Skeletal muscle satellite cell (primary cell): ENCODE measurements around the gene TEX10.

ENCODE experiments used
- H3K27me3 ChIP-seq: 2 replicates; pipeline ENCODE4 v1.7.0; 2013; ENCODE audit warnings: low read length; ENCODE audit not compliant: control insufficient read depth, insufficient read depth
- H3K36me3 ChIP-seq: 2 replicates; pipeline ENCODE4 v1.7.0; 2013; ENCODE audit warnings: mild to moderate bottlenecking, control low read depth, low read length; ENCODE audit not compliant: insufficient read depth
- H3K4me1 ChIP-seq: 2 replicates; pipeline ENCODE4 v1.7.0; 2013; ENCODE audit warnings: low read length; ENCODE audit not compliant: control insufficient read depth, insufficient read depth
- H3K4me2 ChIP-seq: 2 replicates; pipeline ENCODE4 v1.7.0; 2013; ENCODE audit warnings: mild to moderate bottlenecking, low read length
- H3K4me3 ChIP-seq: 2 replicates; pipeline ENCODE4 v1.7.0; 2013; ENCODE audit warnings: low read length
- H3K9ac ChIP-seq: 2 replicates; pipeline ENCODE4 v1.7.0; 2013; ENCODE audit warnings: mild to moderate bottlenecking, low read depth, low read length, moderate library complexity
- H3K9me3 ChIP-seq: replicated peaks from 2 replicates; pipeline ENCODE4 v1.7.0; 2013; ENCODE audit warnings: mild to moderate bottlenecking, control low read depth, low read length

The TEX10 gene

GRCh38 chr9:100282388-100282719, 70.4 kb downstream of the TEX10 start:
- H3K36me3 ChIP-seq = peaks cover 17% of the 10 kb centered on the region
- no peak overlapping the region for H3K9ac ChIP-seq
- no peak overlapping the region for H3K4me2 ChIP-seq
- peaks cover 6% of the 10 kb centered on the region for H3K9me3 ChIP-seq
- H3K27me3 ChIP-seq = no peaks in the 10 kb centered on the region
- peaks cover 3% of the 10 kb centered on the region for H3K4me1 ChIP-seq
- no peak overlapping the region for H3K4me3 ChIP-seq

GRCh38 chr9:100281676-100282387, 70.9 kb downstream of the TEX10 start:
- H3K4me3 ChIP-seq = no peak overlapping the region
- no peak overlapping the region for H3K4me2 ChIP-seq
- peaks cover 8% of the 10 kb centered on the region for H3K4me1 ChIP-seq
- H3K36me3 ChIP-seq = peaks cover 17% of the 10 kb centered on the region
- no peaks in the 10 kb centered on the region for H3K27me3 ChIP-seq
- H3K9me3 ChIP-seq = peaks cover 6% of the 10 kb centered on the region
- H3K9ac ChIP-seq = no peak overlapping the region

DNA sequence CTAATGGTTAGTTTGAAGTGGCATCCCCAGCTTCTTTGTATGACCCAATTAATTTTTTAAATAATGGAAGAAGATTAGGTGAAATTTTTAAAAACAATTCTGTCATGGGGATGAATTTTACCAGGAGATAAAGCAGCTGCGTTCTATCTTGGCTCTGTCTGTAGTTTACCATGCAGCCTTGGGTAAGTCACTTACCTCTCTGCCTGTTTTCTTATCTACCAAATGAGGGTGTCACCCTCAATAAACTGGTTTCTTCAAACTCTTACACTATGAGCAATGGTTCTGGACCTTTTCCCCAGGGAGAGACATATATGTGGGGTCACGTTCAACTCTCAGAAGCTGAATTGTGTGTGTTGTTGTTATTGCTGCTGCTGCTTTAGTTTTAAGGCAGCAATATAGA, 71.7 kb downstream of the TEX10 start:
- H3K4me1 ChIP-seq = peaks cover 8% of the 10 kb centered on the region
- peaks cover 17% of the 10 kb centered on the region for H3K36me3 ChIP-seq
- H3K9ac ChIP-seq = no peak overlapping the region

GRCh38 chr9:100277166-100277979, 75.4 kb downstream of the TEX10 start:
- Histone ChIP-seq H3K4me1 (peaks cover 8% of the 10 kb centered on the region), H3K9me3 (no peaks in the 10 kb centered on the region), H3K9ac (no peak overlapping the region), H3K4me3 (no peak overlapping the region), H3K4me2 (no peak overlapping the region), H3K36me3 (peaks cover 4% of the 10 kb centered on the region), H3K27me3 (no peaks in the 10 kb centered on the region)

More for the DNA sequence above, 71.7 kb downstream of the TEX10 start:
- Histone ChIP-seq H3K27me3 (no peaks in the 10 kb centered on the region), H3K9me3 (peaks cover 6% of the 10 kb centered on the region), H3K4me2 (no peak overlapping the region), H3K4me3 (no peak overlapping the region)

GRCh38 chr9:100269656-100270055, 83.1 kb downstream of the TEX10 start:
- no peaks in the 10 kb centered on the region for H3K27me3 ChIP-seq

GRCh38 chr9:100268271-100268670, 84.5 kb downstream of the TEX10 start:
- Histone ChIP-seq H3K9me3 (no peaks in the 10 kb centered on the region), H3K4me3 (no peak overlapping the region), H3K4me2 (no peak overlapping the region), H3K9ac (no peak overlapping the region), H3K36me3 (peaks cover 4% of the 10 kb centered on the region), H3K27me3 (no peaks in the 10 kb centered on the region), H3K4me1 (no peaks in the 10 kb centered on the region)

More at GRCh38 chr9:100269656-100270055, 83.1 kb downstream of the TEX10 start:
- Histone ChIP-seq H3K4me2 (no peak overlapping the region), H3K9me3 (no peaks in the 10 kb centered on the region), H3K36me3 (peaks cover 4% of the 10 kb centered on the region), H3K4me1 (no peaks in the 10 kb centered on the region), H3K9ac (no peak overlapping the region), H3K4me3 (no peak overlapping the region)

- H3K4me3 ChIP-seq = no peak overlapping the region
- H3K4me1 ChIP-seq = no peaks in the 10 kb centered on the region
- H3K9me3 ChIP-seq = no peaks in the 10 kb centered on the region
- no peak overlapping the region for H3K9ac ChIP-seq
- no peak overlapping the region for H3K4me2 ChIP-seq
- no peaks in the 10 kb centered on the region for H3K27me3 ChIP-seq
- H3K36me3 ChIP-seq = no peaks in the 10 kb centered on the region
These were observed 85.5 kb downstream of the TEX10 start for GRCh38 chr9:100267211-100267610.
